NCI-H187 (cell line): ENCODE results near the gene PMPCA.

Experiments
- DNase-seq, 2 experiments: peaks; one replicate each; lab custom pipeline; 2025; lab: John Stamatoyannopoulos, UW

PMPCA gene

GRCh38 chr9:136456258-136456657 lies 45.8 kb downstream of the PMPCA start:
- no peak for DNase-seq

- no peak for DNase-seq
Measured at GRCh38 chr9:136457326-136457725, 46.9 kb downstream of the PMPCA start.

GRCh38 chr9:136459425-136459824 lies 49.0 kb downstream of the PMPCA start:
- no peak for DNase-seq

- no peak for DNase-seq
Measured at GRCh38 chr9:136460772-136461325, 50.4 kb downstream of the PMPCA start.

- no peak for DNase-seq
Measured at GRCh38 chr9:136462664-136463063, 52.2 kb downstream of the PMPCA start.

- DNase-seq = no peak
Measured at GRCh38 chr9:136463578-136463977, 53.1 kb downstream of the PMPCA start.

GRCh38 chr9:136464241-136464640 lies 53.8 kb downstream of the PMPCA start:
- DNase-seq = no peak

- DNase-seq = no peak
Measured at GRCh38 chr9:136465500-136466154, 55.2 kb downstream of the PMPCA start.

- DNase-seq = no peak
Measured at GRCh38 chr9:136466155-136466541, 55.7 kb downstream of the PMPCA start.

- no peak for DNase-seq
Measured at GRCh38 chr9:136467766-136468165, 57.3 kb downstream of the PMPCA start.

GRCh38 chr9:136470356-136470755 lies 59.9 kb downstream of the PMPCA start:
- DNase-seq = no peak

- no peak for DNase-seq
Measured at GRCh38 chr9:136470792-136471469, 60.5 kb downstream of the PMPCA start.

- no peak for DNase-seq
Measured at GRCh38 chr9:136471802-136472487, 61.5 kb downstream of the PMPCA start.

GRCh38 chr9:136472640-136473353 lies 62.3 kb downstream of the PMPCA start:
- no peak for DNase-seq

- DNase-seq = no peak
Measured at GRCh38 chr9:136473354-136473721, 62.9 kb downstream of the PMPCA start.
